AG04450 (cell line): ENCODE results near the gene RNF32. TPM values are rescaled to one million over a fixed set of nuclear protein-coding genes. Genes with fewer than 3 reads are reported as not detected.

Experiments used
- CTCF ChIA-PET: fragments of 300-600, 350-600 bp; formaldehyde crosslinking; extraction: SDS; loops from one replicate; lab custom pipeline; 2022; ENCODE audit warnings: antibody characterized with exemption, inconsistent platforms; lab: Charles Lee
- POLR2A ChIA-PET: fragments of 350-600 bp; formaldehyde crosslinking; extraction: SDS; loops from one replicate; lab custom pipeline; 2021; ENCODE audit warnings: antibody characterized with exemption, inconsistent platforms; lab: Yijun Ruan, JAX
- DNase-seq: peaks from one replicate; pipeline ENCODE4 v3.0.0-alpha.2; 2011; ENCODE audit warnings: low read depth, low spot score
- H3K27ac ChIP-seq: one replicate; pipeline ENCODE4 v1.5.1; 2012; ENCODE audit warnings: low read depth, low read length, control low read depth
- H3K27me3 ChIP-seq: one replicate; pipeline ENCODE4 v1.6.0; 2012; ENCODE audit warnings: low read length; ENCODE audit not compliant: control insufficient read depth, insufficient read depth
- H3K4me3 ChIP-seq: 2 replicates; pipeline ENCODE4 v1.5.1; 2011; ENCODE audit warnings: mild to moderate bottlenecking, low read depth, low read length, control low read depth
- H3K9me3 ChIP-seq: 2 replicates; pipeline ENCODE4 v1.5.1; 2012; ENCODE audit warnings: low read length; ENCODE audit not compliant: control insufficient read depth, insufficient read depth
- CTCF ChIP-seq: IDR thresholded peaks from 2 replicates; pipeline ENCODE4 v1.5.1; 2011; ENCODE audit warnings: low read depth, low read length, control low read depth, inconsistent platforms
- polyA plus RNA-seq: library from polyadenylated mRNA; depleted of rRNA; stranded (reverse); fragments of >200 nt; gene quantifications from 2 replicates; pipeline ENCODE4 v1.2.3, GENCODE V29; 2011

RNF32 gene
- polyA plus RNA-seq, 1 experiment: 1.3 TPM

GRCh38 chr7:156609010-156609877 is 31.3 kb upstream of the RNF32 start:
- Histone ChIP-seq H3K9me3 (peaks cover 12% of the 10 kb centered on the region; the same call in 1 of the 2 replicates), H3K27me3 (no peaks in the 10 kb centered on the region), H3K27ac (no peak overlapping the region), H3K4me3 (no peak overlapping the region)
- no peak for TF ChIP-seq CTCF
- ChIA-PET POLR2A (no interaction called here), CTCF (no interaction called here)
- no peak for DNase-seq

GRCh38 chr7:156610130-156610529 is 30.4 kb upstream of the RNF32 start:
- no peak for DNase-seq
- Histone ChIP-seq H3K9me3 (peaks cover 8% of the 10 kb centered on the region; the same call in 1 of the 2 replicates), H3K4me3 (no peak overlapping the region), H3K27ac (no peak overlapping the region), H3K27me3 (no peaks in the 10 kb centered on the region)
- ChIA-PET POLR2A (no interaction called here), CTCF (no interaction called here)
- TF ChIP-seq CTCF: no peak

GRCh38 chr7:156610601-156611000 is 30.0 kb upstream of the RNF32 start:
- no peak for TF ChIP-seq CTCF
- peaks cover 3% of the 10 kb centered on the region for H3K27me3 ChIP-seq
- H3K4me3 ChIP-seq: no peak overlapping the region
- no peak overlapping the region for H3K27ac ChIP-seq
- no peak for DNase-seq
- ChIA-PET CTCF (no interaction called here), POLR2A (no interaction called here)
- peaks cover 4% of the 10 kb centered on the region; the same call in 1 of the 2 replicates for H3K9me3 ChIP-seq

- peaks cover 8% of the 10 kb centered on the region for H3K27me3 ChIP-seq
- no peak overlapping the region for H3K4me3 ChIP-seq
- H3K9me3 ChIP-seq: peaks cover 4% of the 10 kb centered on the region; the same call in 1 of the 2 replicates
- no peak for DNase-seq
- H3K27ac ChIP-seq: no peak overlapping the region
- CTCF ChIA-PET: no interaction called here
- POLR2A ChIA-PET: no interaction called here
- TF ChIP-seq CTCF: no peak
Observed at GRCh38 chr7:156611014-156612010, 29.3 kb upstream of the RNF32 start.
